Activated T-cell treated with anti-CD3 and anti-CD28 coated beads for 24 hours (primary cell): Measurements from ENCODE around the gene SIX5.
"Not testable (repeated sequence)": the region's sequence is repeated elsewhere in the genome, so short reads cannot be mapped to it uniquely, and the experiment has no call there.

Source experiments
- DNase-seq: peaks from one replicate; pipeline ENCODE4 v3.0.0-alpha.2; 2020; ENCODE audit warnings: low read depth

Gene SIX5

DNA sequence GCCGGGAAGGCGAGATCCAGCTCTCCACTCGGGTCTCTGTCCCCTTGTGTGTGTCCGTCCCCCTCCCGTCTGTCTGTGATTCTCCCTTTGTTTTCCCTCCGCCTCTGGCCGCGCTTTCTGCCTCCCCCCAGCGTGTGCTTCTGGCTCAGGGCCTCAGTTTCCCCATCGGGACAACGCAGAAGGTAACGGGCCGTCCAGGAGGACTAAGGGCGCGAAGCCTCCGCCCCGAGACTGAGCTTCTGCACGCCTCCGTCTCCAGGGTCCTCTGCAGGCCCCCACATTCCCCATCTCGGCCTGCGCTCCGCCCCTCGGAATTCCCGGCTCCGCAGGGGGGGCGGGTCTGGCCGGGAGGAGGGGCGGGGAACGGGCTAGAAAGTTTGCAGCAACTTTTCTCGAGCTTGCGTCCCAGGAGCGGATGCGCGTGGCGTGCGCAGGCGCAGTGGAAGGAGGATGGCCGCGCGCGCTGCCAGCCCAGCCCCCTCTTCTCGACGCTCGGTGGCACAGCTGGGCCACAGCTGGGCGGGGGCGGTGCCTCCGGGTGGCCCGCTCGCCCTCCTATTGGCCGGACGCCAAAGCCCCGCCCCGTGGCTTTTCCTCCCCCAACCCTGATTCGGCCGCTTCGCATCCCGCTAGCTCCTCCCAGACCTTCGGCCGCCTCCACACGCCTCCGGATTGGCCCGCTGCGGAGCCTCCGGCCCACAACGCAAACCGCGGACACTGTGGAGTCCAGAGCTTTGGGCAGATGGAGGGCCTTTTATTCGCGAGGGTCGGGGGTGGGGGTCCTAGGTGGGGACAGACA lies at the start of gene SIX5:
Gene SIX5 (minus strand): TSS at position 269 of the 799 bp plus-strand sequence. CDS start 408 bp downstream, outside the sequence.
- peak; percentile 89 for DNase-seq

DNA sequence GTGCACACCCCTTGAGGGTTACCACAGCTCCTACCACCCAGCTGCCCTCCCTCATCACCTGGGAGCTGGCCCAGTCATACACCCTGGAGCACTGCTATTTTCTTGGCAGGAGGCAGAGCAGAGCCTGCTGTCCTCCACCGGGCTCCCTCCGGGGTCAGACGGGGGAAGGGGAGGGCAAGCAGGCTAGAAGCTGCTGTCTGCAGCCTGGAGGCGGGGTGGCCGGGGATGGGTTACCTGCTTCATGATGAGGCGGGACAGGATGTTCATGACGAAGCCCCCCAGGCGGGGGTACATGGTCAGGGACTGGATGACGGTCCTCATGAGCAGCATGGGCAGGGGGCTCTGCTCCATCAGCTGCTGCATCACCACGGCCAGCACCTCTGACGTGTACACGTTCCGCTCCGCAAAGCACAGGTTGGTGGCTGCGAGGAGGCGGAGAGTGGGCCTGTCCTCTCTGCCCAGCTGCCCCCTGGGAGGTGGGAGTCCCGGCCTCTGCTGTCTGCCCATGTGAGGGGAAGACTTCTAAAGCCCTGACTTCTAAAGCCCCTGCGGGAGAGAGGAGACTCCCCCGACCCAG lies 48.8 kb upstream of the SIX5 start:
- DNase-seq, result no peak

DNA sequence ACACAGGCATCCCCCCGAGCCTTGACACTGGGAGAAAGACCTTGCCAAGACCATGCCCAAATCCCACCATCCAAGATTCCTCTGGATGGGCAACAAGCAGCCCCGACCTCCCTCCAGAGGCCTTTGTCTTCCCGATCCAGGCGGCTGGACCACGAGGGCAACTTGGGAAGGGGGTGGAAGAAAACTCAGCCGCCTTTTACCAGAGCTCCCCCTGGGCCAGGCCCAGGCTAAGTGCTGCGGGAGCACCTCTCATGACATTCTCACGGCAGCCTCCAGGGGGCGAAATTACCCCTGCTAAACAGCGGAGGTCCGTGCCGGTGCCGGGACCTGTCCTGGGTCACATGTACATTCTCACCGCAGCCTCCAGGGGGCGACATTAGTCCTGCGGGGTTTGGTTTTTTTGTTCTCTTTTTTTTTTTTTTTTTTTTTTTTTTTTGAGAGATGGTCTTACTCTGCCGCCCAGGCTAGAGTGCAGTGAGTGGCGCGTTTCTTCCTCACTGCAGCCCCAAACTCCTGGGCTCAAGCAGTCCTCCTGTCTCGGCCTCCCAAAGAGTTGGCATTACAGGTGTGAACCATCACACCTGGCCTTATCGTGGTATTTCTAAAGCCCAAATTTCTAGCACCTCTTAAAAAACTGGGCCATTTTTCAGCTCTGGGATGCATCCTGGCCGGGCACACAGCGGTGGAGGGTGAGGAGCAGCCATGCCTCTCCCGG lies 48.1 kb upstream of the SIX5 start:
- DNase-seq, result peak; percentile 95

DNA sequence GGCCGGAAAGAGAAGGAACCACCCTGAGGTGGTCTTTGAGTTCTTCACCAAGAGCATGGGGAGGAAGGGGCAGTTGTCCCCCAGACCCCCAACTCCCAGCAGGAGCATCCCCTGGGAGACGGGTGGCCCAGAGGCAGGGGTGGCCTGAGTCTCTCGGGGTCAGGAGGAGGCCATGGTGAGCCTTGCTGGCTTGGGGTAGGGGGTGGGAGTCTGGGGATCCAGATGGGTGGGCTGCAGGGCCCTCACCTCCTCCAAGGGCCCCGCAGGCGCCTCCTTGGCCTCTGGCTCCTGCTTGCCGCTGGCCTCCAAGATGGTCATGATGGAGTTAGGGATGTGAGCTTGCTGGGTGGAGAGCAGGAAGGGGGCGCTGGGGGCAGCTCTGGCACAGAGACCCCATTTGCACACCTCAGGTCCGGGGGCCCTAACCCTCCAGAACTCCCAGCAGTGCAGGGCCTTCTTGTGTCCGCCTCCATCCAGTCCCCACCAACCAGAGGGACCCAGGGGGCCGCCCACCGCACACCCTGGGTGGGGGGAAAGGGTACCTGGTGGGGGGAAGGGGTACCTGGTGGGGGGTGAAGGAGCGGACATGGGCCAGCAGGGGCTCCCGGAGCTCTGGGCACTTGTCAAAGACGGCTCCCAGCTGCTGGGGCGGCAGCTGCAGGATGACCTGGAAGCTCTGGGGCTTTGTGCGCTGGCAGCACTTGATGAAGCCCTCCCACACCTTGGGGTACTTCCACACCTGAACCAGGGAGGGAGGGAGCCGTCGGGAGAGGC lies 47.4 kb upstream of the SIX5 start:
- DNase-seq, result no peak

DNA sequence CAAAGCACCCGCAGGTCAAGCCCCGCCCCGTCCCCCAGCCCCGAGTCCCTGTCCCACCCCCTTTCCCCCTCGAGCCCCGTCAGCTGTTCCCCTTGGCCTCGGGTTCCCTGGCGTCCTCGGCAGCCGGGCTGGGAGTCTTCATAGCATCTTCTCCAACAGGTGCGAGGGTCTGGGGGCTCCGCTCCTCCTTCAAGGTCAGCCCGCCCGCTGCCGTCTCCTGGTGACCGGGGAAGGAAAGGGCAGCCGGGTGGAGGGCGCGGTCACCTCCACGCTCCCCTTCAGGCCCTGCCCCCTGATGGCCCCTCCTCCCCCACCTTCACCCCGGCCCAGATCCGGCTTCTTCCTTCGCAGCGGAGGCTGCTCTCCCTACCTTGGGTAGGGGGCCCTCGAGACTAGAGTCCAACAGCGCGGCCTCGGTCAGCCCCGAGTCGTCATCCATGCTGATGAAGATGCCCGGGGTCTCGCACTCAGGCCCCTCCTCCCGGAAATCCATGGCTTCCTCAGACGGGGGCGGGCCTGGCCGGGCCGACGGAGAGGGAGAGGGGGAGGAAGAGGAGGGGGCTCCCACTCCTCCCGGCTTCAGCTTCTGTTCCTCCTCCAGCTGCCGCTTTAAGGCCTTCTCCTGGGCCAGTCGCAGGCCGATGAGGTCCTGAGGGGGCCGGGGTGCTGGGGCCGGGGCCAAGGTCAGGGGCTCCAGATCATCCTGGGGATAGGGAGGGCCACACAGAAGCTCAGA lies 46.6 kb upstream of the SIX5 start:
- DNase-seq, result no peak

DNA sequence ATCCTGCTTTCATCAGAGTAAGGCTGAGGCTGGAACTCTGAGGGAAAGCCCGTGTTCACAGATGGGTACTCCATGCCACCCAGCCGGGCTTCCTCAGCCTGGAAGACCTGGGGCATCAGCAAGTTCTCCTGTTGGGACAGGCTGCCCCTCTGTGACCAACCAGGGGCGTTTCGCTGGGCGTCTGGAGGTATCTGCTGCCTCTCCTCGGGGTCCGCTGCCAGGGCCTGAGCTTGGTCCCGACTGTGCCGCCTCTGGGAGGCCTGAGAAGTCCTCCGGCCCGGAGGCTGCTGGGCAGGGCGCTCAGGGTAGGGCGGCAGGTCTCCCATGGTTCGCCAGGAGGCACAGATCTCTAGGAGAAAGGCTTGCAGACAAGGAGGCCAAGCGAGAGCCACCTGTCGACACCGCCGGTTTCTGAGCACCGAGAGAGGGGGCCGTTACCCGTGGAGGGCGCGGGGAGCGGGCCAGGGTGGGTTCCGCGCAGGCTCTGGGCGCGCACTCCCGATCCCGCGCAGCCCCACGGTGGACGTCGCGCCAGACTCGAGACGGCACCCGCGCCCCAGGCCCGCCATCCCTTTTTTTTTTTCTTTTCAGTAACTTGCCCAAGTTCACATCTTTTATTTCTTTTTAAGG lies 45.9 kb upstream of the SIX5 start, which contains the start of gene RSPH6A:
Gene RSPH6A (minus strand): TSS at position 458 of the 630 bp plus-strand sequence. CDS start 132 bp downstream, at position 326.
- no peak for DNase-seq

DNA sequence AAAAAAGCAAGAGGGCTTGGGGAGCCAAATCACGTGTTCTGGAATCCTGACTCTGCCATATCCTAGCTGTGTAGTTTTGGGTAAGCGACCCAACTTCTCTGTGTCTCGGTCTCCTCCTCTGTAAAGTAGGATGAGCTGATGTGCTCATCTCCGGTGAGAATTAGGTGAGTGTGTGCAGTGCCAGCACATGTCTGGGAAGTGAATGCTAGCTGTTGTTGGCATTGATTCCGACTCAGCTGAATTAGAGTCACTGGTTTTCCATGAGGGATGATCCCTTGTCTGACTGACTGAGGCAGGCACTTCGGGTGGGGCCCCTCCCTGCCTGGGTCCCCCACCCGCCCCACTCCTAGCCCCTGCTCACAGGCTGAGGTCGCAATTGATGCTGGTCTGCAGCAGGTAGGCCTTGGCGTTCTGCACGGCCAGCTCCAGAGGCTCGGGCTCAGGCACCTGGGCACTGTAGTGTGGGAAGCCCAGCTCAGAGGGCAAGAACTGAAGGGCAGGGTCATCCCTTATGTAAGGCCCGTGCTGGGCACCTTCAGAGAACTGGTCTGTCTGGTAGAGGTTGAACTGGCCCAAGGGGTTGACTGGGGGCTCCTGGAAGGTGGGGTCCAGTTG lies 45.2 kb upstream of the SIX5 start:
- no peak for DNase-seq

DNA sequence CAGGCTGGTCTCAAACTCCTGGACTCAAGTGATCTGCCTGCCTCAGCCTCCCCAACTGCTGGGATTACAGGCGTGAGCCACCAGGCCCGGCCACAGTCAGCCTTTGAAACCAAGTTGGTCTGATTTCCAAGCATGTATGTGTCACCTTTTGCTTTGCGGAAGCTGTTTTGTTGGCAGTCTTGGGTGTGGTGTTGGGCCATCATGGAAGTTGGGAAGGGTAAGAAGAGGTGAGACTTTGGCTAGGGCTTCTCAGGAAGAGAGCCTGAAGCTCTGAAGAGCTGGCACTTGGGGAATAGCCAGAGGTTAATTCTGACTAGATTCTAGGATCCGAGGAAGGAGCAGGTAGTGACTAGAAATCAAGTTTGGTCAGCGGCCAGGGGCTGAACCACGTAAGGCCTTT lies 43.2 kb upstream of the SIX5 start:
- DNase-seq, result no peak

DNA sequence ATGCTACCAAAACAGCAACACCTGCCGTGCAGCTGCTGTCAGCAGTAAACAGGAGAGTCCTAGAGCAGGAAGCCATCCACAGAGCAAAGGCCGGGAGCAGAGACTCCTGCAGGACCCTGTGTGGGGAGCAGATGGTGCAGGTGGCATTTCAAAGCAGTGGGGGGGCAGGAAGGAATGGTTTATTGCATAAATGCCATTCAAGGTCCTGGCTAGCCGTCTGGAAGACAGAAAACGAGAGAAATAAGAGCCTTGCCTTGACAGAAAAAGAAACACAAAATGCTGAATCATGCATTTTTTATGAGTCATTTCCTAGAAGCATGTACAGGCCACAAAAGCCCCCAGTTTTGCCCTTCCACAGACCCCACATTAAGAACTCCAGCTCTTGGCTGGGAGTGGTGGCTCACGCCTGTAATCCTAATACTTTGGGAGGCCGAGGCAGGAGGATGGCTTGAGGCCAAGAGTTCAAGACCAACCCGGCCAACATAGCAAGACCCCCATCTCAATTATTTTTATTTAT lies 40.6 kb upstream of the SIX5 start:
- no peak for DNase-seq

DNA sequence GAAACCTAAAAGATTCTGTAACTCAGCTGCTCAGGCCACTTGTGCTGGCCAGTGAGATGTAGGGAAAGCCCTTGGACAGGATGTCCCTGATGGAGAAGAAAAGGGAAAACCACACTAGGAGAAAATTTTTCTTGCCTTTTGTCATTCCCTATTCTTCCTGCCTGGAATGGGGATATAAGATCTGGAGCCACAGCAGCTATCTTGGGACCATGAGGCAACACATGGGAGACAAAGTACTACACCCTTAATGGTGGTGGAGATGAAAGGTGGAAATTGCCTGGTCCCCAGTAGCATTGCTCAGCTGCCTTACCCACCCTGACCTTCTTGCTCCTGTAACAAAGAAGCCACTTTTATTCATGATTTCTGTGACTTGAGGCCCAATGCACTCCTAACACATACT lies 36.7 kb upstream of the SIX5 start:
- DNase-seq, result no peak

DNA sequence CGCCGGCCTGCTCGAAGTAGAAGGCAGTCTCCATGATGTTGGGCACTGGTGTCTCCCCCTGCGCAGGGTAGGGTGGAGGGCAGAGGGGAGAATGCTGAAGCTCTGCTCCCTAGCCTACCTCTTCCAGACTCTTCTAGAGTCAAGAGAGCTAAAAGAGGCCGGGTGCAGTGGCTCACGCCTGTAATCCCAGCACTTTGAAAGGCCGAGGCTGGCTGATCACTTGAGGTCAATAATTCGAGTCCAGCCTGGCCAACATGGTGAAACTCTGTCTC lies 35.8 kb upstream of the SIX5 start:
- DNase-seq, result no peak

DNA sequence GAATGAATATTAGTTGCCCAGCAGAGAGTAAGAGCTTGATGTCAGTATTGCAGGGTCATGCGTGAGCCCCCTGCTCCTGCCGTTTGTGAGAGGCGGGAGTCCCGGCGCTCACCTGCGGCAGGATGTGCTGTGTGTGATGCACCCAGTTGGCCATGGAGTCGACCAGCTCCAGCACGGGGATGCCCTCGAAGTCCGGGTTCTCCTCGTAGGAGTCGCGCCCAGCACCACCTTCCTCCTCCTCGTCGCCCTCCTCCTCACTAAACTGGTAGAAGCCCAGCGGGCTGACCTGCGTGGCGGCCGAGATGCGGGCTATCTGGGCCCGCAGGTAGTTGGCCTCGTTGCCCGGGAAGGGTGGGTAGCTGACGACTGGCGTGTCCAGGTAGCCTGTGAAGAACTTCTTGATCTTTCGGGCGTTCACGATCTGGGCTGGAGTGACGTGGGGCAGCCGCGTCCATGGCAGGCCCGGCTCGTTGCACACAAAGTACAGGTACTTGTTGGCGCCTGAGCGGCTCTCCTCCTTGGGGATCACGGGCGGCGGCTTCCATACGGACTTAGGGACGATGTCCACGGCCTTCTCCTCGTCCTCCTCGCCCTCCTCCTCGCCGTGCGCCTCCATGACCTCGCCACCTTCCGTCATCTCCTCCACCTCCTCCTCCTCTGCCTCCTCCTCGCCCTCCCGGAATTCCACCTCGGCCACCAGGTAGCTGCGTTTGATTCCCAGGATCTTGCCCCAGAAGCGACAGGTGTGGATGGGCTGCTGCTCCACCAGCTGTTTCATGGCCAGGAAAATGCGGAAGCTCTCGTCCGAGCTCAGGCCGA lies 35.3 kb upstream of the SIX5 start:
- no peak for DNase-seq

DNA sequence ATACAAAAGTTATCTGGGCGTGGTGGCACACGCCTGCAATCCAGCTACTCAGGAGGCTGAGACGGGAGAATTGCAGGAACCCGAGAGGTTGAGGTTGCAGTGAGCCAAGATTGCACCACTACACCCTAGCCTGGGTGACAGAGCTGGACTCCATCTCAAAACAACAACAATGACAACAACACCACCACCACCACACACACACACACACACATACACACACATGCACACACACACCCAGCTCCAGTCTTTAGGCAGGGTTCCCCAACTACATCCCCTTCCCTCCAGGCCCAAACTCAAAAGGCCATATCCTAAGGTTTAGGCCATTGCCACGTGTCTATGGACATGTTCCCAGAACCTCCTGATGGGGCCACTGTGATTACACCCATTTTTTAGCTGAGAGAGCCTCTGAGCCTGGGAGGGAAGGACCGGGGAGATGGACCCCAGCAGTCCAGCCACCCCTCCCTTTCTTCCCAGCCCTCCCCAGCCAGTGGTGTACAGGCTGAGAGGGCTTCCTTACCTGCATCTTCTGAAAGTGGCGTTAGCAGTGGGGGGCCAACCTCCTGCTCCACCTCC lies 32.6 kb upstream of the SIX5 start:
- no peak for DNase-seq

DNA sequence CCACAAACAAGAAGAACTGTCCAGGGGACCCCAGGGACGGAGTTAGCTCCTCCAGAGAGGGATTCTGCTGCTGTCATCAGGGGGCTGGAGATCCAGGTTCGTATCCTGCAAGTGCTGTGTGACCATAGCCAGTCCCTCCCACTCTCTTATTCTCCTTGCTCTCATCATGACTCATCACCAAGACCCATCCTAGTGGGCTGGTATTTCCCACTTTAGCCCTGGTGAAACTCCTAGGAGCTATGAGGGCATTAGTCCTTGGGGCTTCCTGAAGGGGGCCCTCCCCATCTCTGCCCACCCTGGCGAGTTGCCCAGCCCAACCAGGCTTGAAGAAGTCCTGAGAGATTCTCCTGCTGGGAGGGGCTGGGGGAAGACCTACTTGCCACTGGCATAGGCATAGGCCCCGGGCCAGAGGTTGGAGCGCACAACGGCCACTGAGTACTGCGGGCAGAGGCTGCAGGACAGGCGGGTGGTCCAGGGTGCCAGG lies 31.1 kb upstream of the SIX5 start:
- no peak for DNase-seq

DNA sequence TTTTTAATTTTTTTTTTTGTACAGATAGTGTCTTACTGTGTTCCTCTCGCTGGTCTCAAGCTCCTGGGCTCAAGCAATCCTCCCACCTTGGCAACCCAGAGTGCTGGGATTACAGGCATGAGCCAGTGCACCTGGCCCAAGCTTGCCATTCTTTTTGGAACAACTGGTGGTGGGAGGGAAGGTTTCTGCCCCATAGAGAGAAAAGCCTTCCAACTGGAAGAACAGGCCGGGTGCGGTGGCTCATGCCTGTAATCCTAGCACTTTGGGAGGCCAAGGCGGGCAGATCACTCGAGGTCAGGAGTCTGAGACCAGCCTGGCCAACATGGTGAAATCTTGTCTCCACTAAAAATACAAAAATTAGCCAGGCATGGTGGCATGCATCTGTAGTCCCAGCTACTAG lies 30.5 kb upstream of the SIX5 start:
- not testable (repeated sequence) for DNase-seq

DNA sequence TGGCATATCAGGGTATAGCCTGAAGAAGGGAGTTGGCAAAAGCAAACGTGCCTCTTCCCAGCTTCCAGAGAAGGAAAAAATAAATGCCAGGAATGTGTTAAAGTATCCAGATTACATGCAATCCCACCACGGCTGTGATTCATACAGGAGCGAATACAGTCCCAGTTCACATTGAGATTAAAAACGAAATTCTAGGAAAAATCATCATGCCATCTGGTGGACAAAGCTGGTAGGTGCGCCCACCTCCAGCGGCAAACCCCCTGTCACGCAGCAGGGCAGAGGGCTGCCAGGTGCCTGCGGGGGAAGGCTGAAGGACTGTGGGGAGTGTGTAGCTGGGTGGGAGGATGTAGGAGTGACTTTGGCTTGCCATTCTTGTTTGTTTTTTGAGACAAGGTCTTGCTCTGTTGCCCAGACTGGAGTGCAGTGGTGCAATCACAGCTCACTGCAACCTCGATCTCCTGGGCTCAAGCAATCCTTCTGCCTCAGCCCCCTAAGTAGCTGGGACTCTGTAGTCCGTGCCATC lies 30.0 kb upstream of the SIX5 start:
- DNase-seq, result peak; percentile 48

DNA sequence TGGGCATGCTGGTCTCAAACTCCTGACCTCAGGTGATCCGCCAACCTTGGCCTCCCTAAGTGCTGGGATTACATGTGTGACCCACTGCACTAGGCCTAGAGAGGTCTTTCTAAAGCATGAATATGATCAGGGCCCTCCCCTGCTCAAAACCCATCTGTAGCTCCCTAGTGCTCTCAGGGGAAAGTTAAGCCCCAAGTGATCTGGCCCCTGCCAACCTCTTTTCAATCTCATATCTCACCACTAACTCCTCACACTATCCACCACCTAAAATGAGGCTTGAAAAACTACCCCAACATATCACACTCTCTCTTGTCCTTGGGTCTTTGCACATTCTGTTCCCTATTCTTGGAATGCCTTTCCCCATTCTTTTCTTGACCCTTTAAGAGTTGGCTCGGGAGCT lies 25.6 kb upstream of the SIX5 start:
- no peak for DNase-seq

DNA sequence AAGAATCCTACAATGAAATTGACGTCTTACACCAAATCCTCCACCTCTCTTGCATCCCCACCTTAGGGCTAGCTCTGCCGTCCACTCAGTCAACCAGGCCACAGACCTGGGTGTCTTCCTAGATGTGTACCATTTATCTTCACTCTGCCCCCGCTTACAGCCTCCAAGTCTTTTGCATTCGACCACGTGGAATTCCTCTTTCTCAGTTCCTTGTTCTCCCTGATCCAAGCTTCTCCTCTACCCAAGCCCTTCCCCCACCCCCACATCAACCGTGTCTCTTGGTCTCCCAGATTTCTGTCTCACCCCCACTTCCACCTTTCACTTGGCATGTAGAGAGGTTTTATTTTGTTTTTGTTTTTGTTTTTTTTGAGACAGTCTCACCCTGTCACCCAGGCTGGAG lies 24.8 kb upstream of the SIX5 start:
- no peak for DNase-seq

DNA sequence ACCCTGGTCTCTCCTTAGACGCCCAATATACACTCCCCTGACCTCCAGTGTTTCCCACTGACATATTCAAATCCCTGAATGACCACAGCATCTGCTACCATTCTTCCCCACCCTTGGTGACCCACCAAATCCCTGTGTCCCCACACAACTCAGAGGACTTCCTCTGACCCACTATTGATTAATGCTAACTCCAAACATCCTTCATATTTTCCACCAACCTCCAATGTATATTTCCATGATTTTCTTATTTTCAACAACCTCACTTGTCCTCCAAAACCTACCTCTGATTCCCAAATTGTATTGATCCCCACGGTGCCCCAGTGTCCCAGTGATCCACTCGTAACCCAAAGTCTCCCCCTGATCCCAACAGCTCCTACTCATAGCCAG lies 24.1 kb upstream of the SIX5 start:
- DNase-seq, result no peak
